KMS-11 (cell line): ENCODE data around the gene ITPR3.

Experiments
- H2AFZ ChIP-seq: fragments of 200-600 bp; sonication (generic); 2 replicates; pipeline ENCODE4 v1.6.1; 2016; ENCODE audit warnings: antibody characterized with exemption, mixed run types, low read depth
- H3K27ac ChIP-seq: fragments of 200-600 bp; sonication (generic); 2 replicates; pipeline ENCODE4 v1.6.1; 2016; ENCODE audit warnings: mild to moderate bottlenecking, mixed run types
- H3K27me3 ChIP-seq: fragments of 200-600 bp; sonication (generic); 2 replicates; pipeline ENCODE4 v1.6.1; 2017; ENCODE audit warnings: mild to moderate bottlenecking, low read depth, mixed run types, moderate library complexity; ENCODE audit not compliant: insufficient read depth
- H3K36me3 ChIP-seq: fragments of 200-600 bp; sonication (generic); 2 replicates; pipeline ENCODE4 v1.6.1; 2017; ENCODE audit warnings: mild to moderate bottlenecking, mixed run types; ENCODE audit not compliant: insufficient read depth
- H3K4me1 ChIP-seq: fragments of 200-600 bp; sonication (generic); 2 replicates; pipeline ENCODE4 v1.6.1; 2016; ENCODE audit warnings: mild to moderate bottlenecking, low read depth, mixed run types; ENCODE audit not compliant: poor library complexity, severe bottlenecking
- H3K4me2 ChIP-seq: fragments of 200-600 bp; sonication (generic); 2 replicates; pipeline ENCODE4 v1.7.0; 2016; ENCODE audit warnings: mild to moderate bottlenecking, mixed run types
- H3K4me3 ChIP-seq: fragments of 200-600 bp; sonication (generic); IDR thresholded peaks from 2 replicates; pipeline ENCODE4 v1.6.1; 2017; ENCODE audit warnings: low read depth, low read length, mixed read lengths; ENCODE audit not compliant: insufficient read depth
- H3K79me2 ChIP-seq: fragments of 200-600 bp; sonication (generic); 2 replicates; pipeline ENCODE4 v1.6.1; 2016; ENCODE audit warnings: low read depth, mixed run types; ENCODE audit not compliant: insufficient read depth
- H3K9ac ChIP-seq: fragments of 200-600 bp; sonication (generic); 2 replicates; pipeline ENCODE4 v1.6.1; 2016; ENCODE audit warnings: mild to moderate bottlenecking, mixed run types
- H4K20me1 ChIP-seq: fragments of 200-600 bp; sonication (generic); 2 replicates; pipeline ENCODE4 v1.6.1; 2016; ENCODE audit warnings: mild to moderate bottlenecking, mixed run types; ENCODE audit not compliant: insufficient read depth
- TF ChIP-seq, protein P1 (sequence below): fragments of 200-600 bp; sonication (generic); conservative IDR thresholded peaks from 2 replicates; pipeline ENCODE4 v1.6.1; 2017; ENCODE audit warnings: low read depth, mild to moderate bottlenecking, antibody characterized with exemption, low read length, moderate library complexity, mixed read lengths

The ITPR3 gene

DNA sequence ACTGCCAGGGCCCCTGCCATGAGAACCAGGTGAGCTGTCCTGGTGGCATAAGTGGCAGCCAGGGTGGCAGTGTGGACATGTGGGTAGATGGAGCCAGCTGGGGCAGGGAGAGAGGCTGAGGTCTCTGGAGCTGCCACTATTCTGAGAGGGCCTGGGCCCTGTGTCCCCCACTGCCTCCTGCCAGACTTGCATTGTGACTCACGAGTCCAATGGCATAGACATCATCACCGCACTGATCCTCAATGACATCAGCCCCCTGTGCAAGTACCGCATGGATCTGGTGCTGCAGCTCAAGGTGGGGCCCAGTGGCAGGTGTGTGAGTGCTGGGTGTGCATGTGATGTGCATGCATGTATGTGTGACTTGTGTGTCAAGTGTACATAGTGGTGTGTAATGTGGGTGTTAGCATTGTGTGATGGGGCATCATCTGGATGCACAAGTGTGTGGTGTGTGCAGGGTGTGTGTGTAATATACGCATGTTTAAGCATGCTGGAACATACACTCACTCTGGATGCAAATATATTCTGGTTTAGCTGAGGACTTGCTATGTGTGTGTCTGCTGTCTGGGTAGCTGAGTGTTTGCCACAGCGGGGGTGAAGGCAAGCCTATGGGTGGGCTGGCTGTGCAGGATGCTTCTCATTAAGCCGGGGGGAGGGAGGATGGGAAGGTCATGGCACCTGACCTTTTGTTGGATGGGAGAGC, 65.3 kb downstream of the ITPR3 start:
- no peak overlapping the region for H3K4me2 ChIP-seq
- H2AFZ ChIP-seq = no peak overlapping the region
- no peaks in the 10 kb centered on the region for H3K27me3 ChIP-seq
- H4K20me1 ChIP-seq = no peaks in the 10 kb centered on the region
- no peak overlapping the region for H3K9ac ChIP-seq
- TF ChIP-seq, protein P1, sequence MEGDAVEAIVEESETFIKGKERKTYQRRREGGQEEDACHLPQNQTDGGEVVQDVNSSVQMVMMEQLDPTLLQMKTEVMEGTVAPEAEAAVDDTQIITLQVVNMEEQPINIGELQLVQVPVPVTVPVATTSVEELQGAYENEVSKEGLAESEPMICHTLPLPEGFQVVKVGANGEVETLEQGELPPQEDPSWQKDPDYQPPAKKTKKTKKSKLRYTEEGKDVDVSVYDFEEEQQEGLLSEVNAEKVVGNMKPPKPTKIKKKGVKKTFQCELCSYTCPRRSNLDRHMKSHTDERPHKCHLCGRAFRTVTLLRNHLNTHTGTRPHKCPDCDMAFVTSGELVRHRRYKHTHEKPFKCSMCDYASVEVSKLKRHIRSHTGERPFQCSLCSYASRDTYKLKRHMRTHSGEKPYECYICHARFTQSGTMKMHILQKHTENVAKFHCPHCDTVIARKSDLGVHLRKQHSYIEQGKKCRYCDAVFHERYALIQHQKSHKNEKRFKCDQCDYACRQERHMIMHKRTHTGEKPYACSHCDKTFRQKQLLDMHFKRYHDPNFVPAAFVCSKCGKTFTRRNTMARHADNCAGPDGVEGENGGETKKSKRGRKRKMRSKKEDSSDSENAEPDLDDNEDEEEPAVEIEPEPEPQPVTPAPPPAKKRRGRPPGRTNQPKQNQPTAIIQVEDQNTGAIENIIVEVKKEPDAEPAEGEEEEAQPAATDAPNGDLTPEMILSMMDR = no peak
- H3K79me2 ChIP-seq = no peaks in the 10 kb centered on the region
- no peak overlapping the region for H3K4me3 ChIP-seq
- H3K4me1 ChIP-seq = no peaks in the 10 kb centered on the region
- no peak overlapping the region for H3K27ac ChIP-seq
- no peaks in the 10 kb centered on the region for H3K36me3 ChIP-seq

DNA sequence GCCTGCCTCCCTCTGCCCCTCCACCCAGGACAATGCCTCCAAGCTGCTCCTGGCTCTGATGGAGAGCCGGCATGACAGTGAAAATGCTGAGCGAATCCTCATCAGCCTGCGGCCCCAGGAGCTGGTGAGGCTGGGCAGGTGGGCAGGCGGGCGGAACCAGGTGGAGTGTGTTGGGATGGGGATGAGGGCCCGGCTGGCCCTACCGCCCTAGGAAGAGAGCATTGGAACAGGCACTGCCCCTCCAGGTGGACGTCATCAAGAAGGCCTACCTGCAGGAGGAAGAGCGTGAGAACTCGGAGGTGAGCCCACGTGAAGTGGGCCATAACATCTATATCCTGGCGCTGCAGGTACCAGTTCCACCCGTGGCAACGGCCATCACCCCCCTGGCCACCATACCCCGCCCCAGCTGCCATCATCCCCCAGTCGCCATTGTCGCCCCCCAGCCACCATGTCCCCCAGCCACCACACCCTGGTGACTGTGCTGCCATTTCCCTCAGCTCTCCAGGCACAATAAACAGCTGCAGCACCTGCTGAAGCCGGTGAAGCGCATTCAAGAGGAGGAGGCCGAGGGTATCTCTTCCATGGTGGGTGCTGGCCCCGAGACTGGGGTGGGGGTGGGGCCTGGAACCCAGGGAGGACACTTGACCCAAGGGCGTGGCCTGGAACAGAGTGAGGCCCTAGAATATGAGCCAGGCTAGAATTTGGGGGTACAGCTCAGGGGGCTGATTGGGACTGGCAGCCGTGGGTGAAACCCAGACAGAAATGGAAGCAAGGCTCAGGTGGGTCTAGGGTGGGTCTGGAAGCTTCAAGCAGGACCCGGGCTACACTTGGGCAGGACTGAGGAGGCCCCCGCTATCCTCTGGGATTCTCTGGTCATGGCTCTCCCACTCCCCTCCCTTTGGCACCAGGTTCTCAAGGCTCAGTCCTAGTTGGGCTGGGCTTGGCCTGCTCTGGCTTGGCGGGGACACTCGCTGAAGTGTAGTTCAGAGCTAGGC, 66.2 kb downstream of the ITPR3 start:
- TF ChIP-seq, protein P1 = no peak
- Histone ChIP-seq H3K36me3 (no peaks in the 10 kb centered on the region), H3K27ac (no peak overlapping the region), H3K27me3 (no peaks in the 10 kb centered on the region), H3K4me1 (no peaks in the 10 kb centered on the region), H4K20me1 (no peaks in the 10 kb centered on the region), H3K9ac (no peak overlapping the region), H3K4me2 (no peak overlapping the region), H3K79me2 (no peaks in the 10 kb centered on the region), H2AFZ (no peak overlapping the region), H3K4me3 (no peak overlapping the region)

DNA sequence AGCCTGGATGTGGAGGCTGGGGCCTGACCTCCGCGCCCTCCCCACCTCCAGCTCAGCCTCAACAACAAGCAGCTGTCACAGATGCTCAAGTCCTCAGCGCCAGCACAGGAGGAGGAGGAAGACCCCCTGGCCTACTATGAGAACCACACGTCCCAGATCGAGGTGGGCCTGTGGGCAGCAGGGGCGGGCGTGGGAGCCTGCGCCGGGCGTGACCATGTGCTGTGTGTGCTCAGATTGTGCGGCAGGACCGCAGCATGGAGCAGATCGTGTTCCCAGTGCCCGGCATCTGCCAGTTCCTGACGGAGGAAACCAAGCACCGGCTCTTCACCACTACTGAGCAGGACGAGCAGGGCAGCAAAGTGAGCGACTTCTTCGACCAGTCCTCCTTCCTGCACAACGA, 66.9 kb downstream of the ITPR3 start:
- H4K20me1 ChIP-seq = no peaks in the 10 kb centered on the region
- H3K4me3 ChIP-seq = no peak overlapping the region
- H3K4me2 ChIP-seq = no peak overlapping the region
- no peaks in the 10 kb centered on the region for H3K27me3 ChIP-seq
- H2AFZ ChIP-seq = no peak overlapping the region
- H3K27ac ChIP-seq = no peak overlapping the region
- no peak overlapping the region for H3K9ac ChIP-seq
- no peaks in the 10 kb centered on the region for H3K79me2 ChIP-seq
- H3K36me3 ChIP-seq = no peaks in the 10 kb centered on the region
- TF ChIP-seq, protein P1 = no peak
- H3K4me1 ChIP-seq = no peaks in the 10 kb centered on the region

DNA sequence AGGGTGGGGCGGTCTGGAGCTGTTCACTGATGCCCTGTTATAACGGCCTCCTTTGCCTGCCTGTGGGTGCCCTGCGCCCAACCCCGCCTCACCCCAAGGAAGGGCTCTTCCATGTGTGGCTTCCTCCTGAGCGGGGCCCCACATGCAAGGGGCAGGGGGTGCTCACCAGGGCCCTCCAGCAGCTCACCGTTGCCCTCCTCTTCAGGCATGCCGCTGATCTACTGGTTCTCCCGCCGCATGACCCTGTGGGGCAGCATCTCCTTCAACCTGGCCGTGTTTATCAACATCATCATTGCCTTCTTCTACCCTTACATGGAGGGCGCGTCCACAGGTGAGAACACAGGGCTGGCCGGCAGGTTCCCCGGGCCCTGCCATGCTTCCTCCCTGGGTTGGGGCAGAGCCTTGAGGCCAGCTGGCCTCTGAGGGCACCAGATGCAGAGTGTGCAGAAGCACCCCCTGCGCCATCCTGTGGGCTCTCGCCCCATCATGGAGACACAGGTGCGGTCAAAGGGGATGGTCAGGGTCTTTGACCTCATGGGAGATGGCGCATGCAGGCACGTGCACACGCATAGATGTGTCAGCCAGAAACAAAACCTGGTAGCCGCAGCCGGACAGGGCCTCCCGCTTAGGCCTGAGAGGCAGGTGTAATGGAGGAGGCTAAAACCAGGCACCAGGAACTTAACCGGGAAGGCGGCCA, 67.5 kb downstream of the ITPR3 start:
- Histone ChIP-seq H3K4me3 (no peak overlapping the region), H3K79me2 (no peaks in the 10 kb centered on the region), H3K4me1 (no peaks in the 10 kb centered on the region), H3K9ac (no peak overlapping the region), H2AFZ (no peak overlapping the region), H3K27ac (no peak overlapping the region), H3K27me3 (no peaks in the 10 kb centered on the region), H3K4me2 (no peak overlapping the region), H4K20me1 (no peaks in the 10 kb centered on the region), H3K36me3 (no peaks in the 10 kb centered on the region)
- TF ChIP-seq, protein P1 = no peak
